Stimulated activated CD4-positive, alpha-beta T cell treated with anti-CD3 and anti-CD28 coated beads, Interleukin-12 subunit alpha, Interleukin-12 subunit beta, amount 100 ng/mL, for 48 hours (primary cell): ENCODE measurements around the gene IRX3.

ENCODE experiments used
- DNase-seq, 3 donors: peaks; one replicate each; pipeline ENCODE4 v3.0.0-alpha.2; 2020; ENCODE audit warnings: low read depth in 2 of 3, low spot score in 1 of 3

IRX3 gene

GRCh38 chr16:54239456-54239855, 47.1 kb downstream of the IRX3 start:
- no peak for DNase-seq

GRCh38 chr16:54236773-54237172, 49.8 kb downstream of the IRX3 start:
- no peak for DNase-seq

- DNase-seq = no peak
These were observed 53.0 kb downstream of the IRX3 start for GRCh38 chr16:54233615-54234014.
